ENCODE measurements around the gene CREG2. TPM values are rescaled to one million over a fixed set of nuclear protein-coding genes. Genes with fewer than 3 reads are reported as not detected.
"Not testable (repeated sequence)": the region's sequence is repeated elsewhere in the genome, so short reads cannot be mapped to it uniquely, and the experiment has no call there.

Gene CREG2
- polyA plus RNA-seq, 4 donors = 0.43 to 0.87 (median 0.62) TPM

DNA sequence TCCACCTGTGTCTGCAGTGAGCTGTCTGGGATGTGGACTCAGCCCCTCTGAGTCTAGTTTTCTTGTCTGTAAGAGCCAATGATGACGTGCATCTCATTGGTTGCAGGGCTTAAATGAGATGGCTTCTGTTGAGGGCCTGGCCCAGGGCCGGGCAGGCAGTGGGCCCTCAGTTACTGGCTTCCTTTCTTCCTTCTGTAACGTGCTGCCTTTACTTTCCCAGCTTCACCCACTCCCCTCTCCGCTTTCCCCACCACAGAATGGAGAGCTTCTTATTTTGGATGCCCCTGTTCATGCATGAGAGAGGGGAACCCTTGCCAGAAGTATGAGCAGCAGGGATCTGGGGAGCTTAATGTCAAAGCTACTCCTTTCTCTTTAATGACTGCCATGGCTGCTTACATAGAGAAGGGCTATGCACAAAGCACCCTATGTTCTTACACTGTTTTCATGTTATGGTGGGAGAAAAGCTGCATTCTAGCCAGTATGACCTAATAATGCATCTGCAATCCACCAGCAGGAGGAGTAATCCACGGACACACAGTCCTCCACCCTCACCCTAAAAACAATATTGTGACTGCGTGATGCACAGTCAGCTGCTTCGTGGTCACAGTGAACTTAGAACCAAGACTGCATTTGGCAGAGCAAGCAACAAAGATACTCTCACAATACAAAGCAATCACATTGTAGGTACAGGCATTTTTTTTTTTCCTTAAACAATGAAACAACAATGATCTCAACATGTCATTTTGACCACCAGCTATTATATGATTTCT lies 37.2 kb downstream of the CREG2 start:
- DNase-seq (ENCODE audit: low read depth in 4 of 4, low spot score in 3 of 4) = no peak

DNA sequence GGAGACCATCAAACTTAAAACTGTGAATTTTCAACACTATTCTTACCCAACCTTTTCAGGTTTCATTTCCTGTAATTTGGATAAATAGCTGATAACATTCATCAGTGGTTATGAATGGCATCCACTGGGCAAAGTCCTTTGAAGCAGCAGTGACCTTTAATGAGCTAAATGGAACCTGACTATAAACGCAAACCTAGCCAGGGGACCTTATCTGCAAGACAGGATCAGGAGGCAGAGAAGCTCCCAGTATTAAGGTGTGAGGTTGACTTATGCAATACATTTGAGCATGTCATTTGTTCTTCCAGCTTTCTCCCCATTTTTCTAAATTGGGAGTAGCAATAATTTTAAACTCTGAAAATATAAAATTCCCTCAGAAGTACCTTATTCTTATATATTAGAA lies 38.4 kb downstream of the CREG2 start:
- no peak for DNase-seq (ENCODE audit: low read depth in 4 of 4, low spot score in 3 of 4)

DNA sequence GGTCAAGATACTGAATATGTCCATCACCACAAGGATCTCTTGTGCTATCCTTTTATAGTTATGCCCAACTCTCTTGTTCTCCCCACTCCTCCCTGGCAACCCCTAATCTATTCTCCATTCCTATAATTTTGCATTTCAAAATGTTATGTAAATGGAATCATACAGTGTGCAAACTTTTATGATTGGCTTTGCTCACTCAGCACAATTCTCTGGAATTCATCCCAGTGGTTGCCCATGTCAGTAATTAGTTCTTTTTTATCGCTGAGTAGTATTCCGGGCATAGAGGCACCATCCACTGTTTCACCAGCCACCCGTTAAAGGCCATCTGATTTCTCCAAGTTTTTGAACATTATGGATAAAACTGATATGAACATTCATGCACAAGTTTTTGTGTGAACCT lies 40.4 kb downstream of the CREG2 start:
- no peak for DNase-seq (ENCODE audit: low read depth in 4 of 4, low spot score in 3 of 4)

DNA sequence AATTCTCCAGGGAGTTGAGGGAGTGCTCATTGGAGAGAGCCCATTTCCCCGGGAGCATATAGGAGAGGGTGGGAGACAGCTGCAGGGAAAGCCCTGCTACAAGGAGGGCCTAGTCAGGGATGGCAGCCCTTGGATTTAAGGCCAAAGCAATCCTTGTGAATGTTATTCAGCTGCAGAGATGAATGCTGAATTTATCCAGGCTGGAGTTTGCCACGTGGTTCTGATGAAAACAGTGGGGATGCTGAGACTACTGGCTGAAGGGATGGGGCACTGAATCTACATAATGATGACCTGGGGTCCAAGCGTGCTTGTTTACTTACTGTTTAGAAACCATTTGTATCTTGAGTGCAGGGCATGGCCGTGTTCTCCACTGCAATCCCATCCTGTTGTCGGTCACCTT lies 43.2 kb downstream of the CREG2 start:
- no peak for DNase-seq (ENCODE audit: low read depth in 4 of 4, low spot score in 3 of 4)

DNA sequence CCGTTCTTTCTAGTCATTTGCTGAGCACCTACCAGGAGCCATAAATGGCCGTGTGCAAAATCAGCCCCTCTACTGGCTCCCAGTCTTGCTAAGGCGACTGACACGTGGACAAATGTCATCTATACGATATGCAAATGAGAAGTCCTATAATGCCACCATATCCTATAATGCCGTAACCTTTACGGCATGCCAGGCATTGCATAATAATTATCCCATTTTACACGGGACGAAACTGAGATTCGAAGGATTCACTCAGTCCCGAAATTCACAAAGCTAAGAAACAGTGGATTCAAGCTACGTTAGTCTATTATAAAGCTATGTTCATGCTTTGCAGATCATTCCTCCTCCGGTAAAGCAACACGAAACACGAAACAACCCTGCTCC lies 44.7 kb downstream of the CREG2 start:
- no peak for DNase-seq (ENCODE audit: low read depth in 4 of 4, low spot score in 3 of 4)

DNA sequence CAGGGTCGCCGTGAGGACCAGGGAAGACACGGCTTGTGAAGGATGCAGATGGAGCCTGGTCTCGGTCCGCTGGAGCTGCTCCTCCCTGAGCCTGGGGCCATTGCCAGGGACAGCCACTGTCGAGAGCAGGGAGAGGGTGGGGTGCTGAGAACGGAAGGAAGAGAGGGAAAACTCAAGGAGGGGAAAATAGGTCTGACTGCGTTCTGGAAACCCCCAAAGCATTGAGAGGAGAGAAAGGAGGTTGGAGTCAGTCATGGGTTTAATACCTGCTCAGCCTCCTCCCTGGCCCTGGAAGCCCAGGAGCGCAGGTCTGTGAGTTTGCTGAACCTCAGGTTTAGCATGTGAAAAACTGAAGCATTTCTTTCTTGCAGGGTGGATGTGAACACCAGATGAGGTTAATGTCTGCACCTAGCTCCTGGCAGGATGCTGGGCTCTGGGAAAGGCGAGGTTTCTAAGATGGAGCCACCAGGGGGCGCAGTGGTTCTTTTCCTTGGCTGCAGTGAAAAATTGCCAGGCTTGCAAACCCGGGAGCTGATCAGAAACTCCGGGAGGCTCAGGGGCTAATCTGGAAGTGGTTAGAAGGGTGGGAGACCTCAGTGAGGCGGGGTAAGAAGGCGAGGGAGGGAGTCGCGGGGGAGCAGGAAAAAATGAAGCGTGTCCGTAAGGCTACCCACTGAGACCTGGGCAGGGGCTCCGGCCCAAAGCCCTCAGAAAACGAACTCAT lies 45.2 kb downstream of the CREG2 start:
- peak in 2 of 4 donors; percentile 12 to 38 for DNase-seq (ENCODE audit: low read depth in 4 of 4, low spot score in 3 of 4)

DNA sequence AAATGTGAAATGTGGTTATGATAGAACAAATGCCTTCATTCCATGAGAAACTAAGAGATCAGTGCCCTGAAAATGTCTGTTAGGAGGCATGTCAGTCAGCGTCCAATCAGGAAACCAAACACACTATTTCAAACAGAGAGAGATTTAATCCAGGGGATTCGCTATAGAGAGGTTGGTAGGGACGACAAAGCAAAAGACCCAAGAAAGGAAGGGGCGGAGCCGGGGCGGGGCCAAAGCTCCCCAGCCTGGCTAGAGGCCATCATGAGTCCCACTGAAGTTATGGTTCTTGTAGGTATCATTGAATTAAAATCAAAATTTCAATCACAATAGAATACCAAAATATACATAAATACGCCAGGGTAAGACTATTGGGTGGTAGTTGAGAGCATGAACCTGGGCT lies 45.9 kb downstream of the CREG2 start:
- no peak for DNase-seq (ENCODE audit: low read depth in 4 of 4, low spot score in 3 of 4)

DNA sequence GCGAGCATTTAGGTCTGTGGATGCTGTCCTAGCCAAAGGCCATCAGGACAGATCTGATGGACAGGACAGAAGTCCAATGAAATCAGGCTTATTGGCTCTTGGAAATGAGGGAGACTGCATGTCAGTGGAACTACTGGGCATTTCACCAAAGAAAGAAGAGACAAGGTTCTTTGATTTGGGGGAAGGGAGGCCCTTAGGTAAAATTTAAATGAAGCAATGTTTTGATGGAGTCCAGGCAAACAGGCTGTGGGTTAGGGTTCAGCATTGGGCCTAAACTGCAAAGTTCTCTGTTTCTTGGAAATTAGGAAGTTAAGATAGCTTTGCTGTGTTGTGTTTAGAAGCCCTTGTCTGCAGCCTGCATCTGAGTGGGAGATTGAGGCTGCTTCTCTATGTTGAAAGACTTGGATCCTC lies 47.2 kb downstream of the CREG2 start:
- DNase-seq (ENCODE audit: low read depth in 4 of 4, low spot score in 3 of 4) = no peak

DNA sequence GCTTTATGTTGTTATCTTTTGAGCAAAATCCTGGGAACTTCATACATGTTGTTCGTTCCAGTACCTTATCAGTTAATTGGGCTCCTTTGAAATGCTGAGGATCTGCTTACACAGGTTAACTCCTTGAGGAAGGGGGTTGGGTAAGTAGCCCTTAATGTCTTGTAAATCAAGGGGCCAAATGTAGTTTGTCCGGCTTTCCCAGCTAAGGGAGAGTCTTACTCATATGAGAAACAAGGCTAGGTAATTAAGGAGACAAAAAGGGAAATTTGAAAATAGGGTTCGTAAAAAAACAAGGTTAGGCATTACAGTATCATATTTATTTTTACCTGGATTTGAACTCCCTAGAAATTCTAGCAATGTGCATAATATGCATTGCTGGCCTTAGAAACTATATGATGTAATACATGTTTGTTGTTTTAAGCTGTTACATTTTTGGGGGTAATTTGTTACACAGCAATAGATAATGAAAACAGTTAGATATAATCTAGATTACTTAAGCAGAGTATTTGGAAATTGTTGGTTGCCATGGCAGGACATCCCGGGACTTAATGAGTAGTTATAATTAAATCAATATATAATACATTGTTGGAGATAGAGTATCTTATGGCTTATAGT lies 47.9 kb downstream of the CREG2 start:
- no peak for DNase-seq (ENCODE audit: low read depth in 4 of 4, low spot score in 3 of 4)

DNA sequence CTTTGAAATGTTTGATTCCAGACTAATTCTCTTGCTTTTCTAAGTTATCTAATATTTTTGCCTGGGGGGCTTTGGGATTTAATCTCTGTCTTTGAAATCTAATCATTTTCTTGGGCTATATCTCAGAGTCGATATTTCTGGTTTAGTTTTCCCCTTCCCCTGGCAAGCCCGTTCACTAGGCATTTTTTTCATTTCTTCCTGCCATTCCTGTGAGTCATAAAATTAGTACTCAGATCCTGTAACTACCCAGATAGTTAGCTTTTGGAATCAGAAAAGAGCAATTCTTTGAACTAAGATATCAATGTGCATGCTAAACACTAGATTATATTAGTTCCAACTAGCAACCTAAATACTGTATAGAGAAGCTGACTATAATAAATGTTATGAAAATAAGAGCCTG lies 49.4 kb downstream of the CREG2 start:
- DNase-seq (ENCODE audit: low read depth in 4 of 4, low spot score in 3 of 4) = no peak

DNA sequence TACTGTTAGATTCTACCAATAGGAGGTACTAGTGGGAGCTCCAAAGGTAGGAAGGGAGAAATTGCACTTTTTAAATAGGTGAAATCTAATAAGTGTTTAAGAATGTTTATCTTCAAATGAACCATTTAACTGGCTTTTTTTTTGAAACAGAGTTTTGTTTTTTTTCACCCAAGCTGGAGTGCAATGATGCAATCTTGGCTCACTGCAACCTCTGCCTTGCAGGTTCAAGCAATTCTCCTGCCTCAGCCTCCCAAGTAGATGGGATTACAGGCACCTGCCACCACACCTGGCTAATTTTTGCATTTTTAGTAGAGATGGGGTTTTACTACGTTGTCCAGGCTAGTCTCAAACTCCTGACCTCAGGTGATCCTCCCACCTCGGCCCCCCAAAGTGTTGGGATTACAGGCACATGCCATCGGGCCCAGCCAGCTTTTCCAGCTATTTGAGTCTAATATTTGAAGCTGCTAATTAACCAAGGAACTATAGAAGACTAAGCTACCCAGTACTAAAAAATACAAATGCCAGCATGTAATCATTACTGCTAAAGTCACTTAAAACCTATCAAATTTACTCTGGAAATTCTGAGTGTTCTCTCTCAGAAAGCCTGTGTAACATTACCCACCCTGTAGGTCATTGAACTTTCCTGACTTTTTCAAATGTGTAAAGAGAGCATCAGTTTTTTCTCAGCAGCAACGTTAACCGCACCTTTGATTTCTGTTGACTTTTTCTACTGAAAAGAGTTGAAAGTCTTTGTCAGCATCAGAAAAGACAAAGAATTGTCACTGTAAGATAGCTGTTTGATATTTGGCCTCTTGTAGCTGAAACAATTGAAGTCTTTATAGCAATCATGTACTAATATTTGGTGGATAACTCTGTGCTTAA lies 54.2 kb downstream of the CREG2 start:
- DNase-seq (ENCODE audit: low read depth in 4 of 4, low spot score in 3 of 4) = no peak

DNA sequence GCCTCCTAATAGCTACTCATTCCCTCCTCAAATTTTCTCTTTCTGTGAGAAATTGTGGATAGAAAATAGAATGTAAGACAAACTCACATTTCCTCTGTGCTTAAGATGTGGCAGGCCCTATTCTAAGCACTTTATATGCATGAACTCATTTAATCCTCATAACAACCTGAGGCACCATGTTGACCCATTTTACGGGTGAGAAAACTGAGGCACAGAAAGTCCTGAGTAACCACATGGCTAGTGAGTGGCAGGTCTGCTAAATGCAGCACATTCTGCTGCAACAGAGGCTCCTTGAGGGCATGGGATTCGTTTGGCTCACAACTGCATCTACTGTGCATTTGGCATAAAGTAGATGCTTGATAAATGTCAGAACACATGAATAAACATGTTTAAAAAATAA lies 56.1 kb downstream of the CREG2 start:
- no peak for DNase-seq (ENCODE audit: low read depth in 4 of 4, low spot score in 3 of 4)

DNA sequence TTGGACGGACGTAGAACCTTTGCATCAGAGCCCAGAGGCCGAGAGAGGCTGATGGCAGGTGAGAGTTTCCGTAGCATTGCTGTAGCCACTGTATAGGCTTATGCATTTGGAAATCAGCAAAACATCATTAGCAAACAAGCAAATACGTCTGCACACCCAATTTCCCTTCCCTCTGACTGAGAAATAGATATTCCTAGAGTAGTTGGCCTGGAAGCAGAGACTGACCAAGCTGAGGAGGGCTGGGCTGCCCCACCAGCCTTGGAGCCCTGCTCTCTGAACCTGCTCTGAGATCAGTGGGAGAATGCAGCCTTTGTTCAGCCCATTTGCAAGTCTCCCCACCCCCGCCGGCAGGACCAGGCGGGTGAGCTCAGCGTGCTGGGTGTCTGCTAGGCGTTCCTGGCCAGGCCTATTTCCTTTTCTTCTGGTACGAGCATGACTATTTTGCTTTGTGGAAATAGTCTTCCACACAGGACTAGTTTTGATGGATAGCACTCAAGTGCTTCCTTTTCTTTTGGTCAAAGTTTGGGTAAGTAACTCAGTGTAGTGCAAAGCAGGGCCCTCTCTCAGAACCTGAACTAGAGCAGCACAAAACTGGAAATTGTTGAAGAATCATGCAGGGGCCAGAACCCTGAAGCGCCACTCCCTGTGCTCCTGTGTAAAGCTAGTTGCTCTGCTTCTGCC lies 56.9 kb downstream of the CREG2 start:
- no peak for DNase-seq (ENCODE audit: low read depth in 4 of 4, low spot score in 3 of 4)

DNA sequence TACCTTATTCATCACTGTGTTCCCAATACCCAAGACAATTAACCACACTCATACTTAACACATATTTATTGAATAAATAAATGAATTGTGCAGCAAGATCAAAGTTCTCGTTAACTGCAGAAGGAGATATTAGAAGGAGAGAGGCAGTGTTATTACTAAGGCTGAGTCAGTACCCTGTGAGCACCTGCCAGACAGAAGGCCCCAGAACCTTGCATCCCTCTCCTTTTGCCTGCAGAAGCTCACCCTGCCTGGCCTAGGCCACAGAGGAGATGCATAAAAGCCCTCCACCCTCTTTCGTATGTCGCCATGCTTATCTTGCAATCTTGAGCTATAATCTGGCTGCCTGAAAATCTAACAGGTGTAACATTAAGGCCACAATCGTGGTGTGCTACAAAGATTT lies 58.3 kb downstream of the CREG2 start:
- no peak for DNase-seq (ENCODE audit: low read depth in 4 of 4, low spot score in 3 of 4)

DNA sequence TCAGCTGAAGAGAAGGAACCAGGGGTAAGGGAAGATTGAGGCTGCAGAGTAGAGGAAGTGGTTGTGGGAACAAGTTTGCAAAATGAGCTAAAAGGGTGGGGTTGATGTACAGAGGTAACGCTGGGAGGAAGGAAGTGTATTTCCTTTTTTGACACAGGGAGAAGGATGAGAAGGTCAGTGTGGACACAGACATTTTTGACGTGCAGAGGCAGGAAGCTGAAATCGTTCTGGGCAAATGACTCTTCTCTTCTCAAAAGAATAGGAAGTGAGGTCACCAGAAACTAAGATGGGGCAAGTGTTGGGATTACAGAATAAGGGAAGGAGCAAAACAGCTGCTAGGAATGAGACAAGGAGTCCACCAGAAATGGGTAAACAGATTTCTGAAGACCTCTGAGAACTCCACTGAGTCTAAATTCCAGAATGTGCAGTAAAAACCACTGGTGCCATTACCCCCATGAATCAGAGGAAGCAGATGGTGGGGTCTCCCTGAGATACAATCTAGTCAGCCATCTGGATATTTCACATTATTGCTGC lies 58.8 kb downstream of the CREG2 start:
- no peak for DNase-seq (ENCODE audit: low read depth in 4 of 4, low spot score in 3 of 4)

DNA sequence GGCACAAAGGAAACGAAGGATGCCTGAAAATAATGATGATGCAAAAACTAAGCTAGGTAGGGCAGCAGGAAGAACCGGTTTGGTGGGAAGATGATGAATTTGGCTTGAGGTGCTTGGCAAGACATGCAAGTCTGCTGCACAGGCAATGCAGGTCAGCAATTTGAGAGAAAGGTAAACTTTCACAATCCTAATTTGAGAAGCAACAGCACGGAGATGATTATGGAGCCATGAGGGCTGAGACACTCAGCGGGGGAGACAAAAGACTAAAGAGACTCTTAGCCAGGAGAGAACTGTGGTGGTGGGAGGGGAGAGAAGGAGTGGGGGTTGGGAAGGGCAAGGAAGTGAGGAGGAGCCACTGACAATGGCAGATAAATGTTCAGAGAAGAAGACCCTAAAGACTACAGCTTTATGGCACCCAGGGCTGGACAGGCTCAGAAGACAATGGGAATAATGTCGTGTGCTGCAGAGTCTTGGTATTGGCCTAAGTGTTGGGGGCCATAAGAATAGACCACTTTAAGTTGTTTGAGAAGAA lies 59.4 kb downstream of the CREG2 start:
- DNase-seq (ENCODE audit: low read depth in 4 of 4, low spot score in 3 of 4) = no peak

DNA sequence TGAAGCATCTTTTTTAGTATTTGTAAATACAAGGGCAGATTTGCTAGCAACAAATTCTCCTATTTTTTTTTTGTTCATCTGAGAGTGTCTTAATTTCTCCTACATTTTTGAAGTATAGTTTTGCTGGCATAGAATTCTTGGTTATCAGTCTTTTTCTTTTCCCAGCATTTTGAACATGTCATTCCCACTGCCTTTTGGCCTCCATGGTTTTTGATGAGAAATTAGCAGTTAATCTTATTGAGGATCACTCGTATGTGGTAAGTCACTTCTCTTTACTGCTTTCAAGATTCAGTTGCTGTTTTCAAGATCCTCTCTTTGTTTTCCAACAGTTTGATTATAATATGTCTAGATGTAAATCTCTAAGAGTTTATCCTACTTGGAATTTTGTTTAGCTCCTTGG lies 61.9 kb downstream of the CREG2 start:
- no peak for DNase-seq (ENCODE audit: low read depth in 4 of 4, low spot score in 3 of 4)

DNA sequence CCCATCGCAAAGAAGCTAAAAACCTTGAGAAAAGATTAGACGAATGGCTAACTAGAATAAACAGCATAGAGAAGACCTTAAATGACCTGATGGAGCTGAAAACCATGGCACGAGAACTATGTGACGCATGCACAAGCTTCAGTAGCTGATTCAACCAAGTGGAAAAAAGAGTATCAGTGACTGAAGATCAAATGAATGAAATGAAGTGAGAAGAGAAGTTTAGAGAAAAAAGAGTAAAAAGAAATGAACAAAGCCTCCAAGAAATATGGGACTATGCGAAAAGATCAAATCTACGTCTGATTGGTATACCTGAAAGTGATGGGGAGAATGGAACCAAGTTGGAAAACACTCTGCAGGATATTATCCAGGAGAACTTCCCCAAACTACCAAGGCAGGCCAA lies 70.7 kb downstream of the CREG2 start:
- DNase-seq (ENCODE audit: low read depth in 4 of 4, low spot score in 3 of 4) = not testable (repeated sequence)

DNA sequence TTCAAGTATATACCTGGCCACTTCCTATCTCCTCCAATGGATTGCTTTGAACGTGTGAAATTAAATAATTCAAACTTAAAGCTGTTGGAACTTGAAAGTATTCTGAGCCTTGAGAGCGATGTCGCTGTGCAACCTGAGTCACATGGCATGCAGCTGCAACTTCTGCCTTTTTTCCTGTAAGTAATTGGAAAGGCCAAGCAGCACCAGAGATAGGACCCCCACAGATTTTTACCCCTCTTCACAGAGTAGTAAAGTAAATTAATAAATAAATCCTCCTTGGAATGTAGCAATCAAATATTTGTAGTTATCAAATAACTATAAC lies 75.6 kb downstream of the CREG2 start:
- no peak for DNase-seq (ENCODE audit: low read depth in 4 of 4, low spot score in 3 of 4)
